Activated CD4-positive, alpha-beta T cell treated with anti-CD3 and anti-CD28 coated beads, Interleukin-2, amount 50 U/mL, for 16 hours (primary cell): ENCODE data around the gene MIER2.

Experiments used
- DNase-seq: peaks from one replicate; pipeline ENCODE4 v3.0.0-alpha.2; 2020

MIER2 gene

GRCh38 chr19:328025-328505 is 16.5 kb downstream of the MIER2 start:
- DNase-seq = no peak

- no peak for DNase-seq
Measured at GRCh38 chr19:327291-328024, 17.1 kb downstream of the MIER2 start.

- DNase-seq = no peak
Measured at GRCh38 chr19:326871-327270, 17.7 kb downstream of the MIER2 start.

- no peak for DNase-seq
Measured at GRCh38 chr19:325937-326565, 18.5 kb downstream of the MIER2 start.

GRCh38 chr19:325173-325936 is 19.2 kb downstream of the MIER2 start:
- DNase-seq = no peak

GRCh38 chr19:324716-325115 is 19.9 kb downstream of the MIER2 start:
- no peak for DNase-seq

- no peak for DNase-seq
Measured at GRCh38 chr19:322616-323015, 22.0 kb downstream of the MIER2 start.

- DNase-seq = no peak
Measured at GRCh38 chr19:318509-318774, 26.2 kb downstream of the MIER2 start.

- no peak for DNase-seq
Measured at GRCh38 chr19:317710-318508, 26.7 kb downstream of the MIER2 start.

GRCh38 chr19:315811-316210 is 28.8 kb downstream of the MIER2 start:
- no peak for DNase-seq

- no peak for DNase-seq
Measured at GRCh38 chr19:313988-314815, 30.4 kb downstream of the MIER2 start.

- no peak for DNase-seq
Measured at GRCh38 chr19:313169-313987, 31.2 kb downstream of the MIER2 start.

GRCh38 chr19:311813-312261 is 32.8 kb downstream of the MIER2 start:
- DNase-seq = no peak

GRCh38 chr19:310781-311496 is 33.7 kb downstream of the MIER2 start:
- DNase-seq = no peak

GRCh38 chr19:310141-310651 is 34.4 kb downstream of the MIER2 start:
- DNase-seq = no peak

GRCh38 chr19:309206-309565 is 35.4 kb downstream of the MIER2 start:
- no peak for DNase-seq

- DNase-seq = no peak
Measured at GRCh38 chr19:308471-309205, 36.0 kb downstream of the MIER2 start.

GRCh38 chr19:307793-308420 is 36.7 kb downstream of the MIER2 start:
- DNase-seq = no peak

- DNase-seq = no peak
Measured at GRCh38 chr19:307111-307531, 37.5 kb downstream of the MIER2 start.
